Medulla oblongata (tissue), 1 donor: ENCODE results near the gene KIF3A.
"Not testable (repeated sequence)": the region's sequence is repeated elsewhere in the genome, so short reads cannot be mapped to it uniquely, and the experiment has no call there.

Source experiments
- DNase-seq: peaks from one replicate; pipeline ENCODE4 v3.0.0-alpha.2; 2015; ENCODE audit errors: extremely low spot score

Gene KIF3A

DNA sequence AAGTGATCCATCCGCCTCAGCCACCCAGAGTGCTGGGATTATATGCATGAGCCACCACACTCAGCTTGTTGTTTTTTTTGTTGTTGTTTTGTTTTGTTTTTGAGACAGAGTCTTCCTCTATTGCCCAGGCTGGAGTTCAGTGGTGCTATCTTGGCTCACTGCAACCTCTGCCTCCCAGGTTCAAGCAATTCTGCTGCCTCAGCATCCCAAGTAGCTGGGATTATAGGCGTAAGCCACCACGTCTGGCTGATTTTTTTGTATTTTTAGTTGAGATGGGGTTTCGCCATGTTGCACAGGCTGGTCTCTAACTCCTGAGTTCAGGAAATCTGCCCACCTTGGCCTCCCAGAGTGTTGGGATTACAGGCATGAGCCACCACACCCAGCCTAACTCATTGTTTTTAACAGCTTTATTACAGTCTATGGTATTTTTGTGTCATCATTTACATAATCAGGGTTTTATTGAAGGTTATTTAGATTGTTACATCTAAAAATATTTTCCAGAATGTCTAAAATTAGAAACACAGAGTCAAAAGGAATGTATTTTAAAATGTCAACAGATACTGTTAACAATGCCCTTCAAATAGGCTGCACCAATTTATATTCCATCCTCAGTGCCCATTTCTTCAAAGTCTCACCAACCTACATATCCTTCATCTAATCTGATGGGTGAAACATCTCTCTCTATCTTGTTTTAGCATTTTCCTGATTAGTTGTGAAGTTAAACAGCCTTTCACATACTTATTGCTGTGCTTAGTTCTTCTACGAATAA, 18.6 kb downstream of the KIF3A start:
- DNase-seq: no peak

DNA sequence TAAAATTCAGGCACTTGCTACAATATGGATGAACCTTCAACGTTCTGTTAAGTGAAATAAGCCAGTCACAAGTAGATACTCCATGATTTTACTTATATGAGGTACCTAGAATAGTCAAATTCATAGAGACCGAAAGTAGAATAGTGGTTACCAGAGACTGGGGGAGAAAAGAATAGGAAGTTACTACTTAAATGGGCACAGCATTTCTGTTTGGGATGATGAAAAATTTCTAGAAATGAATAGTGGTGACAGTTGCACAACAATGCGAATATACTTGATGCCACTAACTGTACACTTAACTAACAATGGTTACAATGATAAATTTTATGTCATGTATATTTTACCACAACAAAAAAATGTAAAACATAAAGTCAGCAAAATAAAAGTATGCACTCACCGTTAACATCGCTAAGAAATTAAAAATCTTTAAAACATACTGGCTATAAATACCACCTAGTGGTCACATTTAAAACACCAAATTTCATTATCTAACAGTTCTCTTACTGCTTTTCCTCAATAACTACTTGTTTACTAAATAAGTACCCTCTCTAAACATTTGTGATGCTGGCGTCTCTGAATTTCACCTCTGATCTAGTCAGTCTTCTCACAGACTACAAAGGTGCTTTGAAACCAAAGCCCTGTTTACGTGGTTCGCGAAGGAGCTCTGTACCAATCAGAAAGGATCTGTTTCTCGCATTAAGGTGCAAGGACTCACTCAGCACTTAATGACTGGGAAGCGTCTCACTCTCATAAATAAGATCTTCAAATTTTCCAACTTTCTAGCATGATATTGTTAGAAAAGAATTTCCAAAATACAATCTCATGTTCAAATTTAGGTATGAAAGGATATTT, 22.7 kb downstream of the KIF3A start:
- peak; percentile 12 for DNase-seq

DNA sequence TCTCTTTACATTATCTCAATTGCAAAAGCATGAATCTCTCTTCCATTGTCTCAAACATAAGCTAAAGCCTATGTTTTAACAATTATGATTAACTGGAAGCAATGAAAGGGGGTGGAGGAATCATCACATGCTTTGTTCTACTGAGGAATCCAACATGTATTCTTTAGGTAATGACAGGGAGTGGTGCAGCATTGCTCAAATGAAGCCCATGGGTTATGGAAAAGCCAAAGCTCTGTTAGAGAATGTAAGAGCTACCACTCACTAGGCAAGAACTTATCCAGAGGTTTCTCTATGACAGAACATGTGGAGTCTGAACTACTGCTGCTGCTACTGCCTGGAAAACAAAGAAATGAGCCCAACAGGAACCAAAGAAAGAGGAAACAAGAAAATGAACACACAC, 28.7 kb downstream of the KIF3A start:
- no peak for DNase-seq

DNA sequence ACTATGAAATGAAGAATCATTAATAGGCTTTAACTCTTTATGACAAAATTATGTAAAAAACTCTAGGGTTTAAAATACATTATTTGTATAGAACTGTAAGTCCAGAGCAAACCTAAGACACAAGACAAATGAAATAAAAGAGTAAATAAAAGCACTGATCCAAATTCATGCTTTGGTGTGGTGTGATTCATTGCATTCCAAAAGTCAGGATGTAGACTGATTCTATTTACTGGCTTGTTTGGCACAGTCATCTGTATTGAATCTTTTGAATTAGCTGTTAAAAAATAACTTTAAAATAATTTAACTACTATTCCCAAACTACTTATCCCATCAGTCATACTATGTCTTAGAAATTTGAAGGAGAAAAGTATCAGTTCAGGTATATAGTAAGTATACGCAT, 32.5 kb downstream of the KIF3A start:
- no peak for DNase-seq

DNA sequence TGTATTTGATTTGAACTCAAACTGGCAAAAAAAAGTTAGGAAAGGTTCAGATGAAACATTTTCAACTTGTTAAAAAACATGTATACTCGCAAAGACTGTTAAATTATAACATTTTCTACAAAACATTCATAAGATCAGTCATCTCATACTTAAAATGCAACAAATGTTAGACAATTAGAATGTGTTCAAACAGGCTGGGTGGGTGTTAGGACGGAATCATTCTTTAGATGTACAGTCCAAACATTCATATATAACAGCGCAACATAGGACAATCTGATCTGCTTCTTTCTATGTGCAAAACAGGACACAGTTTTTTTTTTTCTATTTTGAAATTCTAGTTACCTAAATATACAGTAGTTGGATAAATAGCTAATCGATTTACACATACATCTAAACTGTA, 41.4 kb downstream of the KIF3A start:
- no peak for DNase-seq

DNA sequence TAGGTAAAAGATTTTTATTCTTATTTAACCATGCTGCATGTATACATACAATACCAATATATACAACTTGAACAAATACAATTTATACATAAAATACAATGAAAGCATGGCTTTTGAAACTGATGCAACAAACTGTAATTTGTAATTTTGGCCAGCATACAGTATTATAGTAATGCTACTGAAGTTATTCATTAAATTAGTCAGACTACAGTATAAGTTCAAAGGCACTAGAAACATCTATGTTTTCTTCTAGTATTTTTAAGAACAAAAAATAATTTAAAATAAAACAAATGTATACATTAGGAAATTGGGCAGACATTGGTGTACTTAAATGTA, 44.7 kb downstream of the KIF3A start:
- no peak for DNase-seq

DNA sequence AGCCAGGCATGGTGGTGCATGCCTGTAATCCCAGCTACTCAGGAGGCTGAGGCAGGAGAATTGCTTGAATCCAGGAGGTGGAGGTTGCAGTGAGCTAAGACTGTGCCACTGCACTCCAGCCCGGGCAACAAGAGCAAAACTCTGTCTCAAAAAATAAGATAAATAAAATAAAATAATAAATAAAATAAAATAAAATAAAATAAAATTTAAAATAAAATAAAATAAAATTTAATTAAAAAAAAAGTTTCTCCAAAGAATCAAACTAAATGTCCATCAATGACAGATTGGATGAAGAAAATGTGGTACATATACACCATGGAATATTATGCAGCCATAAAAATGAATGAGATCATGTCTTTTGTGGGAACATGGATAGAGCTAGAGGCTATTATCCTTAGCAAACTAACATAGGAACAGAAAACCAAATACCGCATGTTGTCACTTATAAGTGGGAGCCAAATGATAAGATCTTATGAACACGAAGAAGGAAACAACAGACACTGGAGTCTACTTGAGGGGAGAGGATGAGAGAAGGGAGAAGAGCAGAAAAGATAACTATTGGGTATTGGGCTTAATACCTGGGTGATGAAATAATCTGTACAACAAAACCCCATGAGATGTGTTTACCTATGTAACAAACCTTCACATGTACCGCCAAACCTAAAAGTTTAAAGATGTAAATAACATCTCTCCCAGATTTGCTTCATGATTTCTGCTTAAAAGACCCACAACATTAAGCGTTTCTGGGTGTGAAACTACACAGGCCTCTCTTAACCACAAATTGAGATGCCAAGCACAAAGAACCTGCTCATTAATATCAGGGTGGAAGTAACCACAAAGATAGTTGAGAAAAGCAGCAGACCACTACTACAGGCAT, 45.4 kb downstream of the KIF3A start:
- DNase-seq: not testable (repeated sequence)

DNA sequence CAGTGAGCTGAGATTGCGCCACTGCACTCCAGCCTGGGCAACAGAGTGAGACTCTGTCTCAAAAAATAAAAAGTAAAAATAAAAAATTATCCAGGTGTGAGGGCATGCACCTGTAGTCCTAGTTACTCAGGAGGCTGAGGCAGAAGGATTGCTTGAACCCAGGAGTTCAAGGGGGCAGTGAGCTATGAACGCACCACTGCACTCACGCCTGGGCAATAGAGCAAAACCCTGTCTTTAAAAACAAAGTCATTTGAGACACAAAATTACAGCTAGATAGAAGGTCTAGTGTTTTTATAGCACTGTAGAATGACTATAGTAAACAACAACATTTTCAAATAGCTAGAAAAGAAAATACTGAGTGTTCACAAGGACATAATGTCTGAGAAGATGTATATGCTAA, 47.2 kb downstream of the KIF3A start:
- DNase-seq: no peak

DNA sequence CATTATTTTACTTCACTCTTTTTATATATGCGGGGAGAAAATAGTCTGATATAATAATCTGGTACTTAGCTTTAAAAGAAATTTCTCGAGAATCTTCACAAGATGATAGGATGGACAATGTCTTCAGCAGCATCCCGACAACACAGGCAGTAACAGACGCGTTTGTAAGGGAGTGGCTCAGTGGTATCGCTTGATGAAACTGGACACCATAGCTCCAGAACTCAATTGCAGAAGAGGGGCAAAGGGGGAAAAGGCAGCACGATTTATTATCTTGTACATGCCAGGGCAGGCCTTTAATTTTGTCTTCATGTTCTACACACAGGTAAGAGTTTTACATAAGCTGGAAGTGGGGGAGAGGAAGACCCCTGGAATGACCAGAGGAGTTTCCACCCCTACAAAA, 47.8 kb downstream of the KIF3A start:
- DNase-seq: no peak

DNA sequence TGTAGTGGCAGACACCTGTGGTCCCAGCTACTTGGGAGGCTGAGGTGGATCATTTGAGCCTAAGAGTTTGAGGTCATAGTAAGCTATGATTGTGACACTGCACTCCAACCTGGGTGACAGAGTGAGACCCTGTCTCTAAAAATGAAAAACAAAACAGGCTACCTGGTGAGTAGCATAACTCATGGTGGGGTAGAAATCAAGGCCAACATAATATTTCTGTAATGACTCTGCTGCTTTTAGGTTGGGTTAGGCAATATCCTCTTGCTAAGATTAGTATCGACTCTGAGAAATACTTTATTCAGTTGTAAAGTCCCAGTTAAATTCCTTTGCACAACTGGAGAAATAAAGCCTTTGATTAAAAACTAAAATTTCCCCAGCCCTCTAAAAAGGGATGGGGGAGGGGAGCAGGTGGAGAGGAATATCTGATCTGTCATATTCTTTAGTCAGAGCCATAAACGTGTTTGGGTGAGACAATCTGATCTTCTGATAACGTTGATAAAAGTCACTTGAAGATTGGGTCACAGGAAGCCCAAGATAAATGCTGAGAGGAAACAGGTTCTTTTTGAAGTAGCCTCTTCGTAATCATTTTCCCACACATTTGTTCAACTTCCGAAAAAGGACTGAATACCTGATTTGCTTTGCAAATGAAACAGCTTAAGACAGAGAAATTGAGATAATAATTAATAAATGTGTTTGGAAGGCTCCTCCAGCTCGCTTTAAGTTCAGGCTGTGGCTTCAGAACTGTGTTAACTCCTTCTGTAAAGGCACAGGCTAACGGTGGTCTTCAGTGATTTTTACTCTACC, 48.6 kb downstream of the KIF3A start:
- no peak for DNase-seq

DNA sequence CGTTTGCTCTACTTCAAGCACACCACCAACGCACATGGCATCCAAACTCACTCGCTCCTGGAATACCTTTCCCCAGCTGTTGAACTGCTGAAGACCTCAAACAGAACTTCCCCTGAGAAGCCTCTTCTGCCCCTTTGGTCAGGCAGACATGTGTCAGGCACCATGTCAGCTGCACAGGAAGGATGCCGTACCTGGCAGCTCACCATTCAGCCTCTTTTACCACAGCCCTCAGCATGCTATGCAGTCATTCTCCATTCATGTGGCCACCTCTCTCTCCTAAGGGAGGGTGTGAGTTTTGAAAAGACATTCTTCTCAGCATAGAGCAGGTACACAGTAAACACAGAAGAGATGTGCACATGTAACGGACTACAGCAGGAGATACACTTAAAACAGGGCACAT, 49.4 kb downstream of the KIF3A start:
- DNase-seq: no peak

DNA sequence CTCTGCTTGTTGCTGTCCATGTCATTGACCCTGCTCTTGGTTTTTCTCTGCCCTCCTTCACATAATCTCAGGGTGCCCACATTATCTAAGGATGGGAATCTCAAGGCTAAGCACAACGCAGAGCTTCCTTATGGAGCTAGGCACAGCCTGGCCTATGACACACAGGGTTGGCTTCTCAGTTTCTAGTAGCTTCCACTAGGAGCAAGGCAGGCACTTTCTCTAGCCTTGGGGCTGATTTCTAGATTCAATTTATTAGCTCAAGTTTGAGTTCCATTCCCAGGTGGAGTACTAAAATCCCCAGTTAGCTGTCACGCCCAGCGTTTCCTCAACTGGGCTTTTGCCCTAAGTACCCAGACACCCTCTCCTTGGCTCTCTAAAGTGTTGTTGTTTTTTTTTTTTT, 51.2 kb downstream of the KIF3A start:
- no peak for DNase-seq

DNA sequence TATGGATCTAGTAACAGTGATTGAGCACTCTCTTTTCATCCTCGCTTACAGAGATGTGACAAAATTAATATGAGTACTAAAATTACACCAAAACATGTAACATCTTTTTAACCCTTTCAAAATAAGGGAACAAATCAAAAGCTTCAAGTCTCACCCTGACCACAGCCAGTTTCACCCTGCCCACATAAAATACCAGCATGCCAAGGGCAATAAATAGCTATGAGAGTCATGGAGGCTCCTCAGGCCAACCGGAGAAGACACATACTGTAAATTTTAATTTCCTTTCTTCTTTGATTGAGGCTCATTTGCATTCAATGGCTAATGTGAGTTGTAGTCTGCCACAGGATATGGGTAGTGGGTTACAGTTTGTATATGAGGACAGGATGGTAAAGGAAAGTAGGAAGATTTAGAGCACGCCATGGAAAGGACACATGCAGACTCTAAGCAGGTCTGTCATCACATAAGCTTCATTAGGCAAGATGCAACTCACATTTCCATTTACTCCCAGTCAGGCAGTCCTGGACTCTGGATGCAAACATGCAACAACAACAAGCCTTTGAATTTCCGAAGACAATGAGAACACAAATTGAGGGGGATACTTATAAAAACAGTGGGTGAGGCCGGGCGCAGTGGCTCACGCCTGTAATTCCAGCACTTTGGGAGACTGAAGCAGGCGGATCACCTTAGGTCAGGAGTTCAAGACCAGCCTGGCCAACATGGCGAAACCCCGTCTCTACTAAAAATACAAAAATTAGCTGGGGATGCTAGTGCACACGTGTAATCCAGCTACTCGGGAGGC, 52.2 kb downstream of the KIF3A start:
- DNase-seq: no peak

DNA sequence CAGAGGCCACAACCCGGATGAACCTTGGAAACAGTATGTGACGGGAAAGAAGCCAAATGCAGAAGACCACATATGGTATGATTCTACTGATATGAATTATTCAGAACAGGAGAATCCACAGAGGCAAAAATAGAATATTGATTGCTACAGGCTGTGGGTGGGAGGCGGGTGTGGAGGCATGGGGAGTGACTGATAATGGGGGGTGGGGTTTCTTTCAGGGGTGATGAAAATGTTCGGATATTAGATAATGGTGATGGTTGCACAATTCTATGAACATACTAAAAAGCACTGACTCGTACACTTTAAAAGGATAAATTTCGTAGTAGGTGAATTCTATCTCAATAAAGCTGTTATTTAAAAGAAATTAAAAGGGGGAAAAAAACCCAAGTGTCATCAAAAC, 52.9 kb downstream of the KIF3A start:
- no peak for DNase-seq

DNA sequence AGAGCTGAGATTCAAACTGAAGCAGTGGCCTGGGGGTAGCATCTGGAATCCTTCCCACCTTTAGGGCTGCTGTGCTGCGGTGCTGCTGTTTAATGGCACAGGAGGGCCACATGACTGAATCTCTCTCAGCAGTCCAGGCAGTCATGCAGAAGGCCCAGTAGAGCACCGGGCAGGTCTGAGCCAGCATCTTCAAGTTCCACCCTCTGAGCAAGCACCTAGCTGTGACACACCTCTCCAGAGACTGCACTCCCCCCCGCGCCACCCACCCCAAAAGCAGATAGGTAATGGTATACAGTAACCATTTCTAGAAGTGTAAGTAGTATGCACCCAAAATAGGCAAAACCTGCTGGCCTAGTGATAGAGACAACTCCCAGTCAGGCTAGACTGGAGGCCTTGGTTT, 55.4 kb downstream of the KIF3A start:
- no peak for DNase-seq

DNA sequence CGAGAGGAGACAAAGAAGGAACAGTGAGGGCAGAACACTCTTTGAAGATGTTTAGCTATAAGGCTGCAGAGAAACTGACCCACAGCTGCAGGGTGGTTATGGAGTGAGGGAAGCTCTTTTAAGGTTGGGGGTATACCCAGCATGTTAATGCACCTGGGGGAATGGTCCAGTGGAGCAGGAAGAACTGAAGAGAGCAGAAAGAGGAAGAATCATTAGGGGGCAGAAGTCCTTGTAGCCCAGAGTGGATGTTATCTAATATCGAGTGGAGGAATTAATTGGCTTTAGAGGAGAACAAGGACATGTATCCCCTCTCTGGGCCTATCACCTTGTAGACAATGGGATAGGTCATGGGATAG, 55.9 kb downstream of the KIF3A start:
- DNase-seq: no peak

DNA sequence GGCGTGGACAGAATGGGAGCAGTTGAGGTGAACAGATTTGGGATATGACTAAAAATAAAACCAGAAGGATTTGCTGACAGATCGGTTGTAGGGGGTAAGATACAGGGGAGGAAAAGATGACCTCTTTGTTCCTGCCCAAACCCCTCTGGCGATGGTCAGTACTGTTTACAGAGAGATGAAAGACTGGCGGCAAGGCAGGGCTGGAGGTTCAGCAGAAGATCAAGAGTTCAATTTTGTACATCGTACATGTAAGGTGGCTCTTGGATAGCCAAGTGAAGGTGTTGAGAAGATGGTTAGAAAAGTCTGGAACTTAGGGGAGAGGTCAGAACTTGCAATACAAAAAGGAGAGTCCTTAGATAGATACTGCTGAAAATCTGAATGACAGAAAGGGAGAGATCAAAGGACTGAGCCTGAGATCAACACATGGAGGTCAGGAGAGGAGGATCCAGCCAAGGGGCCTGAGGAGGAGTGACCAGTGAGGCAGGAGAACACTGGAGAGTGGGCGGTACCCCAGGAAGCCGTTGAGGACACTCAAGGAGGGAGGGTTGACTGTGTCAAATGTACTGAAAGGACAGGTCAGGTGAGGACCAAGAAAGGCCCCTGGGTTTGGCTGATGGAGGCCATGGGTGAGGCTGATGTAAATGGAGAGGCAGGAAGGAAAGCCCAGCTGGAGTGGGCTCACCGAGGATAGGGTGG, 56.4 kb downstream of the KIF3A start:
- DNase-seq: no peak

DNA sequence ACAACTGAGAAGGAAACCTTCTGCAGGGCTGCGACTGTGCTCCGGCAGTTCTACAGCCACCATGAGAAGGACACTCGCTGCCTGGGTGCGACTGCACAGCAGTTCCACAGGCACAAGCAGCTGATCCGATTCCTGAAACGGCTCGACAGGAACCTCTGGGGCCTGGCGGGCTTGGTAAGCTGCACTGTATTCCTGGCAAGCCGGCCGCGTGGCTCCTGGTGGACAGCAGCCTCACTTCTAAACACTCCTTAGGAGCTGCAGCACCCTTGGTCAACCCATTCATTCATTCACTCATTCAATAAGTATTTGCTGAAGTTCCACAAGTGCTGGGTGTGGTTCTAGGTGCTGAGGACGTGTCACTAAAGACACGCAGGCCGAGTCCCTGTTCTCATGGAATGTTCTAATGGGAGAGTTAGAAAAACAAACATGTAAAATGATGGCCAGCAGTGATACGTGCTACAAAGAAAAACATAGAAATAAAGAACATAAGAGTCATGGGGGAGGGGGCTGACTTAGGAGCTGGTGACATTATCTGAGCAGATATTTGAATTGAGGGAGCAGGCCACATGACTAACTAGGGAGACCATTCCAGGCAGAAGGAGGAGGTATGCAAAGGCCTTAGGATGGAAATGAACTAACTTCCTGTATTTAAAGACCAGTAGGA, 57.5 kb downstream of the KIF3A start:
- DNase-seq: no peak

DNA sequence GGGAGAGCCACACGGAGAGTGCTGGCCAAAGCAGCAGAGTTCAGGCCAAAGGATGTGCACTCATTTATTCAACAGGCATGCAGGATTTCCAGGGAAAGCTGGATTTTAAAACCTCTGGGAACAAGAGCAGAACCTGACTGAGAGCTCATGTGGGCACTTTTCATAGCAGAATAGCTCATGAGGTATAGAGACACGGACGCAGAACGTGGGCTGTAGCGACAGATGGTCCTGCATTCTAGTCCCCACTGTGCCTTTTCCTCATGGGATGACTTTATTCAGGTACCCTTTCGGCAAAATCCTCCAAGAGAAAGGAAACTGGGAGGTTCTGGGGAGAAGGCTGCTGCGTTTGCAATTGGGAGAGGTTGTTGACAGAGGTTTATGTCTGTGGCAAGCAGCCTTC, 58.2 kb downstream of the KIF3A start:
- DNase-seq: no peak

DNA sequence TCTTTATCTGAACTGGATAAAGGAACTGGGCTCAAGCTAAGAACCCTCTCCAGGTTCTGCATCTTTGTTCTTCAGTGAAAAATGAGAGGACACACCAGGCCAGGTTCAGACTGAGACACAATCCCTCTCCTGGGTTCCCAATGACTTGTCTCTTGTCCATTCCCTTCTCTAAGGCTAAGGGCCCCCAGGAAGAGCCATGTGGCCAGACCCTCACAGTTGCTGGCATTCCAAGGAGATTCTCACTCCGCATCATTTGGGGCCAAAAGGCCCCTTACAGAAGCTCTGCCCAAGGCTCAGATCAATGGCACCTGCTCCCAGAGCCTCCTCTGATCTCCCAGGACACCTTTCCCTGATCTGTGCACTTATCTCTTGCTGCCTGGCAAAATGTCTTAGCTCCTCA, 58.6 kb downstream of the KIF3A start:
- DNase-seq: no peak
